Stimulated activated CD4-positive, alpha-beta T cell treated with anti-CD3 and anti-CD28 coated beads, TNF-alpha, amount 100 ng/mL, for 1 hour (primary cell): Measurements from ENCODE around the gene ATP6V0D1.
"Not testable (repeated sequence)": the region's sequence is repeated elsewhere in the genome, so short reads cannot be mapped to it uniquely, and the experiment has no call there.

Experiments
- DNase-seq, 3 donors: peaks; one replicate each; pipeline ENCODE4 v3.0.0-alpha.2; 2020; ENCODE audit warnings: low read depth in 3 of 3, low spot score in 1 of 3

Gene ATP6V0D1

GRCh38 chr16:67480833-67481560 lies at the start of gene ATP6V0D1:
TSS of gene ATP6V0D1 (minus strand) at chr16:67481157. CDS start at chr16:67481086, 71 bp downstream.
- DNase-seq = peak; percentile 94 to 98 (median 96)

DNA sequence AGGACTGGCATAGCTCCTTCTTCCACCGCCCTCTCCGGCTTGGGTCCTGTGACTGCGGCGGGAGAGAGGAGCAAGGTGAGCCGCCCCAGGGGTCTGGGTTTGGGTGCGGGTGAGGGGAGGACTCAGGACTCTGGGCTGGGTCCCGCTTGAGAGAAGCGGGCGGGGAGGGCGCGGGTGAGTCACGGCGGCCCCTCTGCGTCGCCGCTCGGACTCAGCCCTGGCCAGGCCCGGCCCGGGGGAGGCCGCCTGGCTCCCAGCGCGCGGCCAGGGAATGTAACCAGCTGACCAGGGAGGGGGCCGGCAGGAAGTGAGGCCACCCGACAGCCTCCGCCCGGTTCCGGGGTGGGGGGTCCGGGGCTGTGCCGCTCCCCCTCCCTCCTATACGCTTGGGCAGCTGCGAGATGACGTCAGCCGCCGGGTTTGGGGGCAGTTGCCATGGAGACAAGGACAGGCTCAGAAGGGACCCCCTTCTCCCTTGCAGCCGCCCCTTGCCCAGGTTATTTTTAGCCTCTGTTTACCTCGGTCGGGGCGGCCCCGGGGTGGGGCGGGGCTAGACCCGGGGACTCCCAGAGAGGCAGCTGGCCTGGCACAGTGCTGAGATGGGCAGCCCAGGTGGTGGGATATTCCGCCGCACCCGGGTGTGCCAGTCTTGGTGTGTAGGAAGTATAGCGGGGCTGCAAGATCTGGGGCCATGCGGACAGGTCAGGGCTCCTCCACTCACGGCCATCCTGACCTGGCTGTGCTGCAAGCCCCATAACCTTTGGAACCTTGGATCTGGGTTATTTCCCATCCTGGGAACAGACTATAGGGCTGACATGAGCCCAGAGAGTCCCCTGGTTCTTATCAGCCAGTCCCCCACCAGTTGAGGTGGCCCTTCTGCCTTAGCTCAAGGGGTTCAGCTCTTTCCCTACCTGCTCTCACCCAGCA lies 49.3 kb upstream of the ATP6V0D1 start:
- DNase-seq = no peak

GRCh38 chr16:67529582-67530012 lies 48.6 kb upstream of the ATP6V0D1 start:
- DNase-seq = no peak

DNA sequence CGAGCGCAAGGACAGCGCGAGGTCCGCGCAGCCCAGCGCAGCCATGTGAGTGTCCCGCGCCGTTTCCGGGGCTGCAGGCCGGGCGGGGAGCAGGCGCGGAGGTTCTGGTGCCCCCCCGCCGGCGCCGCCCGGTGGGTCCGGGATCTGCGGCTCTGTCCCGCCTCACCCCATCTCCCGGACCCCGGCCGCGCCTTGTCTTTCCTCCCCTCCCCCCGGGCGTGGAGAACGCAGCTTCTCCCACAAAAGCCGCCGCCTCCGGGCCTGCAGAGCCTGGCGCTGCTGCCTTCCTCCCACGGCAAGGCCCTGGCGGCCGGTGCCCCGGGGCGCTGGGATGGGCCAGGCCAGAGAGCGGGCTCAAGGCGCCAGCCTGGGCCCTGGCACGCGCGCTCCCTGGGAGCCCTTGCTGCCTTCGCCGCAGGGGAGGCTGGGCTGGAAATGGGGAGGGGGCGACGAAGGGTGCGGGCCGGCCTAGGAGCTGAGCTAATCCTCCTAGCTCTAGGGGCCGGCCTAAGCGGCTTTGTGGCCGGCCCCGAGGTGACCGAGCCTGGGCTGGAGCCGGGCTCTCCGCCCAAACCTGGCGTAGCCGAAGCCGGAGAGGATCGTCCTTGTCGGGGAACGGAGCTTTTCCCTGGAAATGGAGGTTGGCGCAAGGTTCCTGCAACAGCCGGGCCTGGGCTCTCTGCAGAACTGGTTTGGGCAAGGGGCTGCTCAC lies 48.1 kb upstream of the ATP6V0D1 start:
- no peak for DNase-seq

DNA sequence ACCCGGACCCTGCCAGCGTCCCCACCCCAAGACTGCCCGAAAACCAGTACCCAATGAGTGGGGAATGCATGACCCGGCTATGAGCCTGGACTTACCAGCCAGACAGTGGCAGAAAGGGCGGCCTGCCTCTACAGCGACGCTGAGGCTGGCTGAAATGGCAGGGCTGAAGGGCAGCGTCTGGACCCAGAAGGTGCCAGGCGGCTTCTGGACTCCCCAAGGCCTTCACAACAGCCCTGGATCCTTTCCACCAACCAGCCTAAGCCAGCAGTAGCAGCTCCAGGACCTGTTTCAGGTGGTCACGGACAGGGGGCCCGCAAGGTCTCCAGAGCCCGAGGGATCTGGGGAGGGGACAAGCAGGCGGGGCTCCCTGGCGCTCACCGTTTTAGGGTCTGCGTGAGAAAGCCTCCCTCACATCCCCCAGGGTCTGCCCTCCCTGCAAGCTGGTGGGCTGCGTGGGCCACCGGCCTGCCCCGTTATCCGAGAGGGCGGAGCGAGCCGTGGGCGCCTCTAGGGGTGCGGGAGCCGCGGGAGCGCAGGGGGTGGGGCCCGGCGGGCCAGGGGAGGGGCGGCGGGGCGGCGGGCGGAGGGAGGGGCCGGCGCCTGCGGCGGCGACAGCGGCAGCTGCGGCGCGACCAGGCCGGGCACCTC lies 47.4 kb upstream of the ATP6V0D1 start, which contains the start of gene RIPOR1:
TSS of gene RIPOR1 (plus strand) at position 608 of the 648 bp plus-strand sequence. CDS start 9,618 bp downstream, outside the sequence.
- no peak for DNase-seq

GRCh38 chr16:67526149-67526791 lies 45.3 kb upstream of the ATP6V0D1 start:
- DNase-seq = no peak

GRCh38 chr16:67525176-67525860 lies 44.4 kb upstream of the ATP6V0D1 start:
- no peak for DNase-seq

GRCh38 chr16:67521095-67521804 lies 40.3 kb upstream of the ATP6V0D1 start:
- peak; percentile 93 to 97 (median 93) for DNase-seq

- no peak for DNase-seq
These were observed 38.3 kb upstream of the ATP6V0D1 start for GRCh38 chr16:67519242-67519641.

- no peak for DNase-seq
These were observed 37.7 kb upstream of the ATP6V0D1 start for GRCh38 chr16:67518676-67519075.

DNA sequence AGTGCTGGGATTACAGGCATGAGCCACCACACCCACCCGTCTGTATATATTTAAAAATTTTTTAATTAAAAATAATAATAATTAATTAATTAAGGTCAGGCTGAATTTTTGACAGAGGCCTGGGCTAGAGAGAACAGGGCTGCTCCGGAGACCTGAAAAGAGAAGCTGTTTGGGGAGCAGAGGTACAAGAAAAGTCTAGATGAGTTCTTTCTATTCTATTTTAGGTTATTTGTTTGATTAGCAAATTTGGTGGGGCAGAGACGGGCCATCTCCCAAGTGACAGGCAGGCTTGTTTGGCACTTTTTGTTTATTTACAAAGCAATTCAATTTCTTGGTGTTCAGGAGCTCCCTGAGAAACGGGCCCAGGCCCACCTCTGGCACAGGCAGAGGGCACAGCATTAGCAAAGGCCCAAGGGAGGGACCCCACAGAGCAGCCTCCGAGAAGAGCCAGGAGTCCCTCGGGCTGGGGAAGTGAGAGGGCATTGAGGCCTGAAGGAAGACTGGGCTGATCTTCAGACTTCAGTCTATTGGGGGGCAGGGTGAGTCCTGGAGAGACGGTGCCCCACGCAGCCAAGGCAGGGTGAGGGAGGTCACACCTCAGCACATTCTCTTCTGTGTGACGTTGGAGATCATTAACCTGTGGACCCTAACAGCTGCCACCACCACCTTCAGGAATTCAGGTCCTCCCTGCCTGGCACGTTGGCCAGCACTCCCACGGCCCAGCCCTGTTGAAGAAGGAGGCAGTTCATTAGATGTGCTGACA lies 36.9 kb upstream of the ATP6V0D1 start:
- DNase-seq = no peak

GRCh38 chr16:67517155-67517445 lies 36.1 kb upstream of the ATP6V0D1 start:
- DNase-seq = no peak

DNA sequence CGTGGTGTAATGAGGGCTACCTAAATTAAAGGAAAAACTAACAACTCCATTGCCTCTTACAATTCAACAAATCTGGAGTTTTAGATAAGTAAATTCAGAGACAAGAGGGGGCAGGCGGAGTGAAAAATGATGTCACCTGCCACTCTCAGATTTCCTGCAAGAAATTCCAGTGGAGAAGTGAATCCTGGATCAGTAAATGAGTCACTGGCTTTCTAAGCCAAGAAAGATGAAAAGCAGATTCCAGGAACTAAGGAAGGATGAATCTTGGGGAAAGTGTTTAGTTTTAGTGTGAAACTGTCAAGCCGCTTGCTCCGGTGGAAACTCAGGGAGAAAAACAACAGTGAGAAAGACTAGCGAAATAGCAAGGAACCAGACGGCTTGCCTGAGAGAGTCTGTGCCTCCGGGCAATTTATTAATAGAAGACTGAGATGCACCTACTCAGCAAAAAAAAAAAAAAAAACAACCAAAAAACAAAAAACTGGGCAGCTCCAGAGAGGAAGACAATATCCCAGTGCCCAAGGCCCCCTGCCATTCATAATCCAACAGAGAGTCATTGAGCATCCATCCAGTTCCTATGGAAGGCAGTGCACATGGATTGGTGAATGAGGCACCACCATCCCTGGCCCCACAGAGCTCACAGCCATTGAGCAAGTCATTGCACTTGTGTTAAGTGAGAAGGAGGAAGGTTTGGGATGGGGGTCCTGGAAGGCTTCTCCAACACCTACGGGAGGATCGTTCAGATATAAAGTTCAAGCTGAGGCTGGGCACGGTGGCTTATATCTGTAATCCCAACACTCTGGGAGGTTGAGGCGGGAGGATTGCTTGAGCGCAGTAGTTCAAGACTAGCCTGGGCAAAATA lies 35.6 kb upstream of the ATP6V0D1 start:
- DNase-seq = no peak

DNA sequence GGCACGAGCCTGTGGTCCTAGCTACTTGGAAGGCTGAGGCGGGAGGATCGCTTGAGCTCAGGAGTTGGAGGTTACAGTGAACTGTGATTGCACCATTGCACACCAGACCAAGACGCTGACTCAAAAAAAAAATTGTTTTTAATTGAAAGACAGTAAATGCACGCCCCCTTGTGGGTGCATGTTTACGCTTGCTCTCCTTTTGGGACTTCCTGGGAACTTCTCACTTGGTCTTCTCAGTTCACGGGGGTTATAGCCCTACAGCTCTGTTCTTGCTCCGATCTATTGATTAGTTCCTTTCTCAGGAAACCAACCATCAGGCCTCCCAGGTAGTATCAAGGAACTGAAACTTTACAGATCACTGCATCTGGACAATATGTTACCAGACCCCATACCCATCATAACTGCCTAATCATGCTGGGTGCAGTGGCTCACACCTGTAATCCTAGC lies 33.4 kb upstream of the ATP6V0D1 start:
- DNase-seq = peak; percentile 55 to 65 (median 61)

GRCh38 chr16:67513892-67514291 lies 32.9 kb upstream of the ATP6V0D1 start:
- DNase-seq = not testable (repeated sequence)

- DNase-seq = no peak
These were observed 28.1 kb upstream of the ATP6V0D1 start for GRCh38 chr16:67509016-67509415.

DNA sequence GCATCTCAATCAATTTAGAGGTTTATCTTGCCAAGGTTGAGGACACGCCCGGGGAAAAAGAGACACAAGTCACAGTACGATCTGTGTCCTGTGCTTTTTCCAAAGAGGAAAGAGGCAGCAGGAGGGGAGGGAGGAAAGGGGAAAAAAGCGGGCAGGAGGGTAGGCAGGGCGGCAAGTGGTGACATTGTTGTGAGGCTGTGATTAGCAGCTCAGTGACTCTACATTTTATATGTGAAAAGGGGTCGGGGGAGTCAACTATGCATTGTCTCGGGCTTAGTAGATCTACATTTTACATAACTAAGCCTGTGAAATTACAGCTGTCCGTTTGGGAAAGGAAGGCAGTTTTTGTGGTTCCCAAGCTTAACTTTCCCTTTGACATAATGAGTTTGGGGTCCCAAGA lies 25.5 kb upstream of the ATP6V0D1 start:
- no peak for DNase-seq
